Measurements from ENCODE around the gene ING1. TPM values are rescaled to one million over a fixed set of nuclear protein-coding genes. Genes with fewer than 3 reads are reported as not detected.
A peak's percentile ranks its signal among the peaks of the same experiment; 100 is the strongest.
"Not testable (repeated sequence)": the region's sequence is repeated elsewhere in the genome, so short reads cannot be mapped to it uniquely, and the experiment has no call there.

The ING1 gene
- total RNA-seq, 2 donors from 2014 or later = 7.0 to 9.5 TPM

- intact Hi-C loops (cut with DNase I) = loop anchor here in 1 of 2 donors (10.0 kb wide), 2 partner anchors 102 to 202 kb away; partner anchors contain the start of gene ANKRD10
Observed at GRCh38 chr13:110712849-110713641, 455 bp upstream of the ING1 start.

GRCh38 chr13:110713981-110714796 lies 689 bp downstream of the ING1 start:
- peak; percentile 85 for DNase-seq (ENCODE audit: low spot score)
- intact Hi-C loops (cut with DNase I) = loop anchor here in 1 of 2 donors (10.0 kb wide), 2 partner anchors 101 to 201 kb away; partner anchors contain the start of gene ANKRD10

More at GRCh38 chr13:110712849-110713641, 455 bp upstream of the ING1 start:
- DNase-seq (ENCODE audit: low spot score) = peak; percentile 100

GRCh38 chr13:110714797-110715394 lies 1.4 kb downstream of the ING1 start:
- DNase-seq (ENCODE audit: low spot score) = peak; percentile 88

GRCh38 chr13:110715395-110716246 lies 2.1 kb downstream of the ING1 start:
- DNase-seq (ENCODE audit: low spot score) = peak; percentile 99
- intact Hi-C loops (cut with DNase I) = loop anchor here in 1 of 2 donors (10.0 kb wide), 2 partner anchors 99 to 199 kb away; partner anchors contain the start of gene ANKRD10

More at GRCh38 chr13:110714797-110715394, 1.4 kb downstream of the ING1 start:
- intact Hi-C loops (cut with DNase I) = loop anchor here in 1 of 2 donors (10.0 kb wide), 2 partner anchors 100 to 200 kb away; partner anchors contain the start of gene ANKRD10

- intact Hi-C loops (cut with DNase I) = loop anchor here in 1 of 2 donors (10.0 kb wide), 2 partner anchors 99 to 199 kb away; partner anchors contain the start of gene ANKRD10
- DNase-seq (ENCODE audit: low spot score) = peak; percentile 82
Observed at GRCh38 chr13:110716247-110716515, 2.7 kb downstream of the ING1 start.

GRCh38 chr13:110719036-110719710 lies 5.7 kb downstream of the ING1 start:
- intact Hi-C loops (cut with DNase I) = loop anchor here in 1 of 2 donors (10.0 kb wide), 2 partner anchors 96 to 196 kb away; partner anchors contain the start of gene ANKRD10
- peak; percentile 76 for DNase-seq (ENCODE audit: low spot score)

- intact Hi-C loops (cut with DNase I) = loop anchor here in 1 of 2 donors (10.0 kb wide), 1 partner anchor 92 kb away; no protein-coding TSS in a partner anchor
- no peak for DNase-seq (ENCODE audit: low spot score)
Observed at GRCh38 chr13:110722971-110723370, 9.5 kb downstream of the ING1 start.

GRCh38 chr13:110723598-110723997 lies 10.1 kb downstream of the ING1 start:
- DNase-seq (ENCODE audit: low spot score) = no peak
- intact Hi-C loops (cut with DNase I) = loop anchor here in 1 of 2 donors (10.0 kb wide), 1 partner anchor 91 kb away; no protein-coding TSS in a partner anchor

- intact Hi-C loops (cut with DNase I) = loop anchor here in 1 of 2 donors (10.0 kb wide), 1 partner anchor 89 kb away; no protein-coding TSS in a partner anchor
- not testable (repeated sequence) for DNase-seq (ENCODE audit: low spot score)
Observed at GRCh38 chr13:110726153-110726552, 12.7 kb downstream of the ING1 start.

GRCh38 chr13:110726726-110727125 lies 13.2 kb downstream of the ING1 start:
- no peak for DNase-seq (ENCODE audit: low spot score)
- intact Hi-C loops (cut with DNase I) = loop anchor here in 1 of 2 donors (10.0 kb wide), 1 partner anchor 88 kb away; no protein-coding TSS in a partner anchor

- intact Hi-C loops (cut with DNase I) = no loop called here
- DNase-seq (ENCODE audit: low spot score) = no peak
Observed at GRCh38 chr13:110731072-110731471, 17.6 kb downstream of the ING1 start.

- intact Hi-C loops (cut with DNase I) = no loop called here
- DNase-seq (ENCODE audit: low spot score) = no peak
Observed at GRCh38 chr13:110734561-110734960, 21.1 kb downstream of the ING1 start.

- intact Hi-C loops (cut with DNase I) = no loop called here
- no peak for DNase-seq (ENCODE audit: low spot score)
Observed at GRCh38 chr13:110737555-110737954, 24.1 kb downstream of the ING1 start.

- DNase-seq (ENCODE audit: low spot score) = no peak
- intact Hi-C loops (cut with DNase I) = no loop called here
Observed at GRCh38 chr13:110743687-110744086, 30.2 kb downstream of the ING1 start.

GRCh38 chr13:110746438-110746837 lies 32.9 kb downstream of the ING1 start:
- DNase-seq (ENCODE audit: low spot score) = no peak
- intact Hi-C loops (cut with DNase I) = no loop called here

- intact Hi-C loops (cut with DNase I) = no loop called here
- DNase-seq (ENCODE audit: low spot score) = no peak
Observed at GRCh38 chr13:110748271-110748670, 34.8 kb downstream of the ING1 start.

GRCh38 chr13:110756219-110756631 lies 42.7 kb downstream of the ING1 start:
- intact Hi-C loops (cut with DNase I) = no loop called here

GRCh38 chr13:110757296-110757695 lies 43.8 kb downstream of the ING1 start:
- intact Hi-C loops (cut with DNase I) = no loop called here
- DNase-seq (ENCODE audit: low spot score) = peak; percentile 31

More at GRCh38 chr13:110756219-110756631, 42.7 kb downstream of the ING1 start:
- no peak for DNase-seq (ENCODE audit: low spot score)

Measured in posterior vena cava (tissue), 2 donors.